Putamen (tissue), 1 donor: ENCODE data around the gene FYCO1.
"Not testable (repeated sequence)": the region's sequence is repeated elsewhere in the genome, so short reads cannot be mapped to it uniquely, and the experiment has no call there.

Source experiments
- DNase-seq: peaks from one replicate; pipeline ENCODE4 v3.0.0-alpha.2; 2016; ENCODE audit warnings: low spot score

FYCO1 gene

GRCh38 chr3:46010519-46011113, 15.0 kb upstream of the FYCO1 start:
- DNase-seq = no peak

GRCh38 chr3:46008058-46008457, 12.4 kb upstream of the FYCO1 start:
- DNase-seq = no peak

GRCh38 chr3:46007280-46007679, 11.7 kb upstream of the FYCO1 start:
- no peak for DNase-seq

GRCh38 chr3:46006238-46007032, 10.8 kb upstream of the FYCO1 start:
- no peak for DNase-seq

- not testable (repeated sequence) for DNase-seq
Measured at GRCh38 chr3:46003706-46004105, 8.1 kb upstream of the FYCO1 start.

GRCh38 chr3:46001178-46001577, 5.6 kb upstream of the FYCO1 start:
- no peak for DNase-seq

- DNase-seq = no peak
Measured at GRCh38 chr3:45997942-45998341, 2.3 kb upstream of the FYCO1 start.

- not testable (repeated sequence) for DNase-seq
Measured at GRCh38 chr3:45997499-45997898, 1.9 kb upstream of the FYCO1 start.

GRCh38 chr3:45994419-45995235, 997 bp downstream of the FYCO1 start:
- DNase-seq = no peak

GRCh38 chr3:45993421-45994027, 2.1 kb downstream of the FYCO1 start:
- no peak for DNase-seq

- no peak for DNase-seq
Measured at GRCh38 chr3:45992821-45993221, 2.8 kb downstream of the FYCO1 start.

GRCh38 chr3:45992133-45992729, 3.4 kb downstream of the FYCO1 start:
- DNase-seq = no peak

GRCh38 chr3:45991341-45991740, 4.3 kb downstream of the FYCO1 start:
- no peak for DNase-seq

GRCh38 chr3:45990181-45990580, 5.4 kb downstream of the FYCO1 start:
- no peak for DNase-seq

GRCh38 chr3:45988804-45989203, 6.8 kb downstream of the FYCO1 start:
- no peak for DNase-seq

GRCh38 chr3:45988362-45988761, 7.3 kb downstream of the FYCO1 start:
- DNase-seq = no peak

- DNase-seq = peak; percentile 66
Measured at GRCh38 chr3:45987368-45988291, 8.0 kb downstream of the FYCO1 start.

GRCh38 chr3:45986303-45986982, 9.2 kb downstream of the FYCO1 start:
- DNase-seq = no peak

- no peak for DNase-seq
Measured at GRCh38 chr3:45985532-45986302, 9.9 kb downstream of the FYCO1 start.
